ENCODE measurements around the gene PLEKHA1. TPM values are rescaled to one million over a fixed set of nuclear protein-coding genes. Genes with fewer than 3 reads are reported as not detected.

The PLEKHA1 gene
- total and polyA plus RNA-seq, 2 experiments from 2014 or later, result 54.0 to 62.6 TPM

DNA sequence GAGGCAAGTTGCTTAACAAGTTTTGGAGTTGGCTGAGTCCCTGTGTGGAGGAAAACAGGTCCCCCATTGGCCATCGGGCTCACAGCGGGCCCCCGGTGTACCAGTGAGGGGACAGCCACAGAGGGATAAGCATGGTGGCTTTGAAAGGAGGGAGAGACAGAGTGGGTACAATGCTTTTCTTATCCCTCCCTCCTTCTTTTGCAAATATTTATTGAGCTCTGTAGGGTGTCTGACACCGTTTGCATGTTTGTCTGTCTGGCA lies 89.7 kb downstream of the PLEKHA1 start:
- H3K9me3 ChIP-seq (ENCODE audit: low read depth), result no peaks in the 10 kb centered on the region
- no peaks in the 10 kb centered on the region for H3K9me2 ChIP-seq (replicated peaks; ENCODE audit: insufficient read depth)
- H3K27me3 ChIP-seq, result peaks cover 52% of the 10 kb centered on the region
- H3K4me3 ChIP-seq, result no peak overlapping the region
- H3K4me1 ChIP-seq (ENCODE audit: insufficient read depth), result peaks cover 7% of the 10 kb centered on the region
- H3K36me3 ChIP-seq (replicated peaks; ENCODE audit: insufficient read depth, low read depth), result no peaks in the 10 kb centered on the region
- TF ChIP-seq EZH2 (IDR thresholded peaks at IDR 0.05; ENCODE audit: borderline replicate concordance), result no peak
- TF ChIP-seq EZH2phosphoT487 (IDR thresholded peaks at IDR 0.05; ENCODE audit: low read depth, severe bottlenecking, unreplicated experiment), result no peak
- TF ChIP-seq, protein P1, sequence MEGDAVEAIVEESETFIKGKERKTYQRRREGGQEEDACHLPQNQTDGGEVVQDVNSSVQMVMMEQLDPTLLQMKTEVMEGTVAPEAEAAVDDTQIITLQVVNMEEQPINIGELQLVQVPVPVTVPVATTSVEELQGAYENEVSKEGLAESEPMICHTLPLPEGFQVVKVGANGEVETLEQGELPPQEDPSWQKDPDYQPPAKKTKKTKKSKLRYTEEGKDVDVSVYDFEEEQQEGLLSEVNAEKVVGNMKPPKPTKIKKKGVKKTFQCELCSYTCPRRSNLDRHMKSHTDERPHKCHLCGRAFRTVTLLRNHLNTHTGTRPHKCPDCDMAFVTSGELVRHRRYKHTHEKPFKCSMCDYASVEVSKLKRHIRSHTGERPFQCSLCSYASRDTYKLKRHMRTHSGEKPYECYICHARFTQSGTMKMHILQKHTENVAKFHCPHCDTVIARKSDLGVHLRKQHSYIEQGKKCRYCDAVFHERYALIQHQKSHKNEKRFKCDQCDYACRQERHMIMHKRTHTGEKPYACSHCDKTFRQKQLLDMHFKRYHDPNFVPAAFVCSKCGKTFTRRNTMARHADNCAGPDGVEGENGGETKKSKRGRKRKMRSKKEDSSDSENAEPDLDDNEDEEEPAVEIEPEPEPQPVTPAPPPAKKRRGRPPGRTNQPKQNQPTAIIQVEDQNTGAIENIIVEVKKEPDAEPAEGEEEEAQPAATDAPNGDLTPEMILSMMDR (IDR thresholded peaks at IDR 0.05; ENCODE audit: poor library complexity), result no peak
- H3K27ac ChIP-seq, result no peak overlapping the region
- H3K4me2 ChIP-seq, result no peak overlapping the region
- no peaks in the 10 kb centered on the region for H4K20me1 ChIP-seq (ENCODE audit: insufficient read depth, poor library complexity, severe bottlenecking)
- DNase-seq (ENCODE audit: low spot score), result no peak
- H3K79me2 ChIP-seq, result no peaks in the 10 kb centered on the region
- WGBS (ENCODE audit: low lambda C conversion rate, missing lambda C conversion rate), result 86% methylated on average over 4 of the region's 4 CpGs
- no peak overlapping the region for H2AFZ ChIP-seq

DNA sequence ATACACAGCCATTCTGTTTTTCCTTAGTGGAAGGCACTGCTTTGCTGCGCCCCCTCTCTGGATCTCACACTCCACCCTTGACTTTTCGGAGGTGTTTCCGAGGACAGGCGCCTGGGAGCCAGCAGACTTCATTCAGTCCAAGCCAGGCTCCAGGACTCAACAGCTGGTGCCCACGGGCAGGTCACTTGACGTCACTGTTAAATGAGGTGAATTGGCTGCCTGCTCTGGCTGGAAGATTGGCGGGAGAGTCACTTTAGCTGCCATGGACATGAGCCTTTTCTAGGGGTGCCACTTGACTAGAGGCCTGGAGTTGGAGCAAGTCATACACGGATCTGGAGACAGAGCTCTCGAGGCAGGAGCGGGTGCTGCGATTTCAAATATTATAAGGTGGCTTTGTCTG lies 90.1 kb downstream of the PLEKHA1 start:
- peaks cover 7% of the 10 kb centered on the region for H3K4me1 ChIP-seq (ENCODE audit: insufficient read depth)
- H3K79me2 ChIP-seq, result no peaks in the 10 kb centered on the region
- no peaks in the 10 kb centered on the region for H3K9me3 ChIP-seq (ENCODE audit: low read depth)
- no peaks in the 10 kb centered on the region for H3K36me3 ChIP-seq (replicated peaks; ENCODE audit: insufficient read depth, low read depth)
- no peak overlapping the region for H2AFZ ChIP-seq
- H3K27me3 ChIP-seq, result peaks cover 48% of the 10 kb centered on the region
- WGBS (ENCODE audit: low lambda C conversion rate, missing lambda C conversion rate), result 94% methylated on average over 11 of the region's 11 CpGs
- no peaks in the 10 kb centered on the region for H3K9me2 ChIP-seq (replicated peaks; ENCODE audit: insufficient read depth)
- no peak overlapping the region for H3K27ac ChIP-seq
- no peak for TF ChIP-seq EZH2 (IDR thresholded peaks at IDR 0.05; ENCODE audit: borderline replicate concordance)
- TF ChIP-seq EZH2phosphoT487 (IDR thresholded peaks at IDR 0.05; ENCODE audit: low read depth, severe bottlenecking, unreplicated experiment), result no peak
- TF ChIP-seq, protein P1 (IDR thresholded peaks at IDR 0.05; ENCODE audit: poor library complexity), result no peak
- no peak for DNase-seq (ENCODE audit: low spot score)
- no peaks in the 10 kb centered on the region for H4K20me1 ChIP-seq (ENCODE audit: insufficient read depth, poor library complexity, severe bottlenecking)
- no peak overlapping the region for H3K4me3 ChIP-seq
- no peak overlapping the region for H3K4me2 ChIP-seq

DNA sequence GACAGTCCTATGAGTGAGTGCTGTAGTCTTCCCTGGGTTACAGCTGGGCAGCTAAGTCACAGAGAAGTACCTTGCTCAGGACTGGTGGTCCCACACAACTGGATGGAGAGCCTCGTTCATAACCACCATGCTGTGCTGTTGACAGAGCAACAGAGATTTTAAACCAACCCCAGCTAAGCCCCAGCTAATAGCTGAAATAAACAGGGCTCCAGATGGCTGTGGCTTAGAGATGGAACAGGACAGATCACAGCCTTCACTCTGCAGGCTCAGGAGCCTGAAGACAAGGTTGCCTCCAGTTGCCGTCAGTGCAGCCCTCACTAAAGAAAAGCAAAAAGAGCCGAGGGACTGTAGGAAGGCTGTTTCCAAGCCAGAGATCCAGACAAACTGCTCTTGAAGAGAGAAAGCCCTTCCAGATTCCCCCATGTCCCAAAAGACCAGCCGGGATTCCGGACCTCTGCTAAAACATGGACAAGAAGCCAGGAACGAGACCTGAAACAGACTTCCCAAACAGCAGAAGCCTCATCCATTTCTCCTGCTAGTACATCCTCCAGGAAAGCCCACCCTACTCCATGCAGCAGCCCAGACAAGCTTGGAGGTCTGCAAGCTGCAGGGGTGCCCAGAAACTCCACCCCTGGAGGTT lies 91.0 kb downstream of the PLEKHA1 start:
- H3K27ac ChIP-seq, result no peak overlapping the region
- 69% methylated on average over 6 of the region's 6 CpGs for WGBS (ENCODE audit: low lambda C conversion rate, missing lambda C conversion rate)
- no peaks in the 10 kb centered on the region for H3K9me2 ChIP-seq (replicated peaks; ENCODE audit: insufficient read depth)
- H3K4me3 ChIP-seq, result no peak overlapping the region
- peaks cover 40% of the 10 kb centered on the region for H3K27me3 ChIP-seq
- H3K79me2 ChIP-seq, result no peaks in the 10 kb centered on the region
- no peaks in the 10 kb centered on the region for H4K20me1 ChIP-seq (ENCODE audit: insufficient read depth, poor library complexity, severe bottlenecking)
- DNase-seq (ENCODE audit: low spot score), result no peak
- TF ChIP-seq EZH2phosphoT487 (IDR thresholded peaks at IDR 0.05; ENCODE audit: low read depth, severe bottlenecking, unreplicated experiment) (no peak), EZH2 (IDR thresholded peaks at IDR 0.05; ENCODE audit: borderline replicate concordance) (no peak)
- TF ChIP-seq, protein P1 (IDR thresholded peaks at IDR 0.05; ENCODE audit: poor library complexity), result no peak
- H3K36me3 ChIP-seq (replicated peaks; ENCODE audit: insufficient read depth, low read depth), result no peaks in the 10 kb centered on the region
- H3K4me2 ChIP-seq, result no peak overlapping the region
- H2AFZ ChIP-seq, result no peak overlapping the region
- H3K4me1 ChIP-seq (ENCODE audit: insufficient read depth), result peaks cover 6% of the 10 kb centered on the region
- H3K9me3 ChIP-seq (ENCODE audit: low read depth), result no peaks in the 10 kb centered on the region
